CD4-positive, alpha-beta T cell treated with Interleukin-15 for 1 hour (primary cell): Measurements from ENCODE around the gene SOCS7.

Source experiments
- DNase-seq: peaks from one replicate; pipeline ENCODE4 v3.0.0-alpha.2; 2020

SOCS7 gene

DNA sequence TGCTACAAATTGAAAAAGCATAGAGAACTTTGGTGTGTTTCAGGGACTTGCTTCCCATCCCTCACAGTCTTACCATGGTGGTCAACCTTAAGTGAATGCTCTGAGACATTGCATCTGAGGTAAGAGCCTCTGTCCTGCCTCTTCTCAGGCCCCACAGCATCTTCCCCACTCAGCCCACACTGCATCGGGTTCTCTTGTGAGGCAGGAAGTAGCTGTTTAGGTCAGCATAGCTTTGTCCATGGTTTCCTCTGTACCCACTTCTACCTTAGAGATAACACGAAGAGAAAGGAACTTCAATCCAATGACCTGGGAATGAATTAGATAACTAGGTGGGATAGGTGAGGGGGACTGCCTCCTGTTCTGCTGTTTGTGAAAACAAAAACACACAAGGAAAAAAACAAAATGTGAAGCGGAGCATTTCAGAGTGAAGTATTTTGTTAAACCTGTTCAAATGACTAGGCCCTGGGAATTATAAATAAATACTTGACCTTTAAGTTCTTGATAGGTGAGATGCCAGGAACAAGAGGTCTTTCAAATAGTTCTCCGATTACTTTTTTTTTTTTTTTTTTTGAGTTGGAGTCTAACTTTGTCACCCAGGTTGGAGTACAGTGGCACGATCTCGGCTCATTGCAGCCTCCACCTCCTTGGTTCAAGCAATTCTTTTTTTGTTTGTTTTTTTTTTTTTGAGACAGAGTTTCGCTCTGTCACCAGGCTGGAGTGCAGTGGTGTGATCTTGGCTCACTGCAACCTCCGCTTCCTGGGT is 17.7 kb downstream of the SOCS7 start:
- no peak for DNase-seq

DNA sequence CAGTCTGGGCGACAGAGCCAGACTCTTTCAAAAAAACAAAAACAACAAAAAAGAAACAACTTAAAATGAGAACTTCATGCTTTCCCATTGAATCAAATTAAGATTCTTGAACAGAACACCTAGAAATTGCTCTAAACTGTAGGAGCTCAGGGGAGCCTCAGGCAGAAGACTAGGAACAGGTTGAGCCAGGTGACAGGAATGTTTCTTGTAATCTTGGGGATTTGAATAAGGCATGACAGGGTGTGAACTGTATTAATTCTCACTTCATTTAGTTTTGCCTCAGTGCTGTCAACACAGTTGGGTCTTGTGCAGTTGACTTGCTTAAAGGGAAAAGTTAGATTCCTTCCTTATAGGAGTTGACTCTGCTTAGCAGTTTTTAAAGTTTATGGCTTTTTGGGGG is 27.8 kb downstream of the SOCS7 start:
- DNase-seq: no peak

- no peak for DNase-seq
These were observed 43.4 kb downstream of the SOCS7 start for GRCh38 chr17:38395090-38395489.

DNA sequence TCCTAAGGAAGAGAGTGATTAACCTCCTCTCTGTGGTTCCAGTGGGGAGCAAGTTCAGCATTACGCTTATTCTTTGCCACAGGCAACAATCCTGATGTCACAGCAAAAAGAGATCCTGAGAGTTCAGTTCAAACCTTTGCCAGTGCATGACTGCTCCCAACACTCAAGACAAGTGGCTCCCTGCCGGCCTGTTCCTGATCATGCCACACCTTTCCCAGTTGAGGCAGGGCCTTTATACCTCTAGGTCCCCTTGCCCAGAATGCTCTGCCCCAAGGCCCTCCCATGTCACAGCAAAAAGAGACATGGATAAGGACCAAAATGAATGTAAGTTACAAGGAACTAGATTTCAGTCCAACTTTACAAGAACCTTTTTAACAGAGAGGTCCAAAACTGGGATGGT is 45.6 kb downstream of the SOCS7 start:
- DNase-seq: no peak

DNA sequence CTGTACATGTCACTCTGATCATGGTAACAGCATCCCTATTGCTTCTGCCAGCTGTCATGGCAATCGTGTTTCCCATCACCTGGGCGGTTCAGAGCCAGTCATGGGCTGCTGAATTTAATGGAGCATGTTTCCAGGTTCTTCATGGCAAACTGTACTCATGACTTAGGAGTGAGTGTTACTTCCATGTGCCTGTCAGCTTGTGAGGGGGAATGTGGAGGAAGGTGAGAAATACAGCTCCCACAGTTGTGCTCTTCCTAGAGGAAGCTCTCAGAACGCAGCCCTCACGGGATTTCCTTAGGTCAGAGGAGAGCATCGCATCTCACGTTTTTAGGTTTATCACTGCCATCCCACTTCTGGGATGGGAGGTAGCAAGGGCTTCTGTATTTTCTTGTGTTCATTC is 48.6 kb downstream of the SOCS7 start:
- no peak for DNase-seq

DNA sequence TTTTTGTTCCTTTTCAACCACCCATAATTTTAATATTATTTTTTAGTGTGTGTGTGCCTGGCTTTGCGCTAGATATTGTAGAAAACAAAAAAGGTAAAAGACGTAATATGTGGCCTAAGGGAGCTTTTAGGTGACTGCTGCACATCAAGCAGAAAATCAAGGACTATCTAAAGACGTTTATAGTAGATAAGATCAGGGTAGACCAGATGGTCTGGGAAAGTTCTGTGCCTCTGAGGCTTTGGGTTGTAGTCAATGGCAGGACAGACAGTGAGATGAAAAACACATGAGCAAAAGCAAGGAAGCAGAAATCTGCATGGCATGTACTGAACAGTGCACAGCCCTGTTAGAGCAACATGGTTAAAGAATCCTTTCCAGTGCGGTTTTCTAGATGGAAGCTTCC is 49.8 kb downstream of the SOCS7 start:
- DNase-seq: no peak

GRCh38 chr17:38402897-38403296 is 51.3 kb downstream of the SOCS7 start:
- DNase-seq: no peak

DNA sequence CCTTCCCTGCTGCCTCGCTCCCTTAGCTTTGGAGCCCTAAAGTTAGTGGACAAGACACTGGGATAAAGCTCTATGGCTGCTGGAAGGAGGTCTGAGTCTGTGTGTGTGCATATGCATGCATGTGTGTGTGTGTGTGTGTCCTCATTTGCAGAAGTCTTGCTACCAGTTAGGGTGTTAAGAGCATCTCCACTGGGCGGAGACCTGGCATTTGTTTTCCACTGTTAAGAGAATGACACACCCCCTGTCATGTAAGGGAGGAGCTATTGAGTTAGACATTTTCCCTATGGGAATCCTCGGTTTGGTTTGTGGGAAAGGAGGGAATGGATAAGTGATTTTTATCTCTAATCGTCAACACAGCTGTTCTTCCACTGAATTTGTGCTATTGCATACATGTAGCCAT is 51.8 kb downstream of the SOCS7 start:
- DNase-seq: no peak

DNA sequence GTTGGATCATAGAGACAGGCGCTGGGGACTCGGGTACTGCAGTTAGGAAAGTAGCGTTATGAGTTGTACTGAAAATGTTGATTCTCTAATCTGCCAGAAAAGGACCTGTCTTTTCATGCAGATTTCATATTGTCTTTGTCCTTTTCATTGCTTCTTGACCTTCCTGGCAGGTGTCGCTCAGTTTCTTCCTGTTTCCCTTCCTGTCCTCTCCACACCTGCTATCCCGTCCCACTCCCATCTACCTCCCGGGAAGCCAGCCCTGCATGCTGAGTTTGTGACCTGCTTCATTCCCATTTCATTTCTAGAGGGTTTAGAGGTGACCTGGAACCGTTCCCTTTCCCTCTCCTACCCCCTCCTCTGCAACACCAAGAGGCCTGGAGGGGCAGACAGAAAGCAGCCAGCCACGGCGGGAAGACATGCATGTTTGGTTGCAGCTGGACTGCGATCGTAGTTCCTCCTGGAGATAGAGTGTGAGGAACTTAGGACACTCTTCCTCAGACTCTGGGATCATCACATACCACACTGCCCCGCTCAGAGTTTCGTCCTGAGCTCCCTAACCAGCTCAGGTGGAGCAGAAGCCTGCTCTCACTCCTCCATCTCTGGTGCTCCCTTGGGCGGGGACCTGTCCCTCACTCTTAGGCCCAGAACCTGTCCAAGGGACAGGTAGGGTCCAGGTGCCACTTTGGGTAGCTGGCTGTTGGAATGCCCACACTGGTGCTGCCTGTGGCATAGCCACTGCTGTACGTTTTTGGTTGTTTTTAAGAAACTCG is 52.7 kb downstream of the SOCS7 start:
- no peak for DNase-seq

DNA sequence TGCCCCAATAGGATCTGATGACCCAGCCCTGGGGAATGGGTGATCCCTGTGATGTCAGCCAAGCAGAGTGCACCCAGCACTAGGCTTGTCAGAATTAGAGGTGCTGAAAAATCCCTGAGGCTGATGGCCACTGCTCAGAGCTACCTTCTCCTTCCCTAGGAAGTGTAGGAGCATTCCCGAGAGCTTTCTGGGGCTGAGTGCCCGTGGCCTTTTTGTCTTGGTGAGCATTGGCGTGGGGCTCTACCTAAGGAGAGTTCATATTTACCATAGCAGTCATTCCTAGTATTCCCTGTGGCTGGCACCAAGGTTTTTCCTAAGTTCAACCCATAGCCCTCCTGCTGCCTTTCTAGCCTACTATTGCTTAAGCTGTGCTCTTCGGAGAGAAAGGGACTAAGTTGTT is 54.0 kb downstream of the SOCS7 start:
- no peak for DNase-seq

GRCh38 chr17:38410201-38410600 is 58.6 kb downstream of the SOCS7 start:
- no peak for DNase-seq

- DNase-seq: no peak
These were observed 63.9 kb downstream of the SOCS7 start for GRCh38 chr17:38415250-38416194.

DNA sequence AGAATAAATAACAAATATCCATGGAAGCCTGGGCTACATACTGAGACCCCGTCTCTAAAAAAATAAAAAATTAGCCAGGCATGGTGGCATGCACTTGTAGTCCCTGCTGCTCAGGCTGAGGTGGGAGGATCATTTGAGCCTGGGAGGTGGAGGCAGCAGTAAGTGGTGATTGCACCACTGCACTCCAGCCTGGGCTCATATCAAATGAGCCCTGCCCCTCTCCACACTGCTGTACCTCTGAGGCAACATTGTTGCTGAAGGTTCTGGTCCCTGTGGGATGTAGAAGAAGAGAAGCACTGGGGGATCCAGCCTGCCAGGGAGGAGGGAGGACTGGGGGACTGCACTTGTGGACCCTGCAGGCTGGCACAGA is 65.2 kb downstream of the SOCS7 start:
- no peak for DNase-seq

DNA sequence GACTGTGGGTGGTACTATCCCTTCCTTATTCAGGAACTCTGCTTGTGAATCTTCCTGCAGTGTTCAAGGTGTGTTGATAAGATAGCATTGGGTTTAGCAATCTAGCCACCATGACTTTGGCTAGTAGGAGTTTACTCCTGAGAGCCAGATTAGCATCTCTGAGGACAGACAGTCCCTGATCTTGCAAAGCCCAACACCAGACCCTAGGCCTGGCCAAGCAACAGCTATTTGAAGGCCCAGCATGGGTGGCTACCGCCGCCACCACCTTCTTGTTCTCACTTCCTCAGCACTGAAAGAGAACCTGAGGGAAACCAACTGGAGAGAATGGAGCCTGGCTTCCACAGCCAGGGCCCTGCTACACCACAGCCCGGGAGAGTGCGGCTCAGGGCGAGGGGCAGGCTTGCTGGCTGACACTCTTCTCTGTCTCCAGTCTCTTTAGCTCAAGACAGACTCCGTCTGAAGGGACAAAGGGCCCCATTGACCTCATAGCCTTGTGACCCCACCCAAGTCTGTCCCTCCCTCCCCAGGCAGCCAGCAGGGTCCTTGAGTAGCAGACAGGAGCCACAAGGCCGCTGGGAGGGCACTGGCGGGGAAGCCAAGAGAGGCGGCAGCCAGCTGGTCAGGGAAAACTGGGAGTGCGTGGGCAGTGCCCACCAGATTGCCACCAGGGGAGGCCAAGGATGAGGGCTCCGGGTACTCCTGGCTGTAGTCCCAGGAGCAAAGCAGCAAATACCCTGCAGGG is 65.7 kb downstream of the SOCS7 start:
- DNase-seq: no peak

DNA sequence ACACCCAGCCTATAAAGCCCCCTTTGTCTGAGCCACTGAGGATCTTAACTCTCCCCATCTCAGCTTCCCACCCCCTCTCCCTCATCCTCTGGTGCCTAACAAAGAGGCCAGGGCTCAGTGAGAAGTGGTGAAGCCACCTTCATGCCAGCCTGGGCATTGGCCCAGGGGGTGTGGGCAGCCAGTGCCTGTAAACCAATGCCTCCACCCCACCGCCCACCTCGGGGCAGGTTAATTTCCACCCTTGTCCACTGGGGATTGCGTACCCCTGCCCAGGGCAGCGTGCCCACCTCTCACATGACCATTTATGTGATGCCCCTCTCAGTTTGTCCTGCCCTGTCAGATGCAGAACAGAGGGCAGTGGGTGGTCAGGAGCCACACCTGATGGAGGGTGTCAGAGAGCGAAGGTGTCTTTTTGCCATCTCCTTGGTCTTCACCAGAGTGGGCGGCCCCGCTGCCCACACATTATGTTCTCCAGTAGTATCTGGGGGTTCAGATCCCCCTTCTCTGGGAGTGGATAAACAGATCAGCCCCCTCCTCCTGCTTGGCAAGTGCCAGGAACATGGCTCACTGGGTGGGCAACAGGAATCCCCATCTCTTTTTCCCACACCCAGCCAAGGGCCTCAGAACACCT is 66.5 kb downstream of the SOCS7 start:
- DNase-seq: no peak

DNA sequence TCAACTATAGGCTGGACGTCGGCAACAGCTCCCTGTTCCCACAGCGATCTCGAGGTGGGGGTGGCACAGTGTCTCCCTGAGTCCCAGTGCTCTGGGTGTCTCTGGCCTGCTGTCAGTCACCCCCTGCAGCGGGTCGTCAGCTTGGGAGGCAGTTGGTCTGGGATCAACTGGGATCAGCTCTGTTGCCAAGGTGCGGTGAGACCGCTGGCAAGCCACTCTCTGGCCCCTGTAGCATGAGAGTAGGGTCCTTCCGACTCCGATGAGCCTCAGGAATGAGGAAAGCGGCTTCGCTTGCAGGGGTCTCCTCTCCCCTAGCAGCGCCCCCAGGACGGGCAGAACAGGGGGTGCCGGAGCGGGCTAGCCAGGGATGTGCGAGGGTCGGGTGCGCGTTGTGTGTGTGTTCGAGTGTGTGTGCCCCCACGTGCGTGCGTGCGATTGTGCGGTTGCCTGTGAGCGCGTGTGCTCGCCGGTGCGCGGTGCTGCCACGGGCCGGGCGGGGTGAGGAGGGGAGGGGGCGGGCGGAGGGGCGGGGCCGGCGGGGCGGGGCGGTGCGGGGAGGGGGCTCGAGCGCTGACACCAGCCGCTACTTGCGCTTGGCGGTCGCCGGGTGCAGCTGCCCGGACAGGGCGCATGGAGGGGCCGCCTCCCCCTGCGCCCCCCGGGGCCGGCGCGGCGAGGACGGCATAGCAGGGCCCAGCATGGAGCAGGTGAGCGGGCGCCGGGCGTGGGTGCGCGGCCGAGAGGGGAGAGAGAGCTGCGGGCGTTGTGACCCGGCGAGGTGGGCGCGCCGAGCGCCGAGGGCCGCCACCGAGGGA is 67.3 kb downstream of the SOCS7 start:
- no peak for DNase-seq

GRCh38 chr17:38419508-38419981 is 67.9 kb downstream of the SOCS7 start:
- DNase-seq: no peak

- no peak for DNase-seq
These were observed 68.9 kb downstream of the SOCS7 start for GRCh38 chr17:38420518-38420917.

DNA sequence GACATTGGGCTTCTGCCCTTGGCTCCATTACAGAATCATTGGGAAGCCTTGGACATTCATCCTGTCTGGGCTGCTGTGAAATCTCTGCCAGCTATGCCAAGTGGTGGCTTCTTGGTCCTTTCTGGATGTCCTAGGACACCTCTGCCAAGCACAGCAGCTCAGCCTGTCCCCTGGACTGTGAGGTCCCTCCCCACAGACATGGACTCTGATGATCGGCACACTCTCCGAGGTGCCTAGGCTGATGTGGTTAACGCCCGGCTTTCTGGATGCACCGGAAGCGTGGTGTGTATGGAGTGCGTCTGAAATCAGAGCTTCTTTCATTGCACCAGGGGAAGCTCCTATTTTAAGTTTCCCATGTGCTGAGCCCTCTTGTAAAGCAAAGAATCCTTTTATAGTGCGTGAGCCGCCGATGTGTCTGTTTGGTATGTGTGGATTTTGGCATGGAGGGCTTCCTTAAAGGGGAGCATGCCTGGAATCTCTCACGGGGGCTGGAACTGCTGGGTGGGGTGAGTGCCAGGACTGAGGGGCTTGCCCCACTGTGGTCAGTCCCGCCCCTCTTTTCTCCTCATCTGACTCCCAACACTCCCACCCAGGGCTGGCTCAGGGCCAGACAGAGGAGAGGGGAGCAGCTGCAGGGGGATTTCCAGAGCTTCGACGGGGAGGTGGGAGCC is 69.7 kb downstream of the SOCS7 start:
- DNase-seq: no peak
